ENCODE data around the gene MFSD12. TPM values are rescaled to one million over a fixed set of nuclear protein-coding genes. Genes with fewer than 3 reads are reported as not detected.

MFSD12 gene
- total RNA-seq, 1 experiment from 2014 or later: 48.2 TPM

DNA sequence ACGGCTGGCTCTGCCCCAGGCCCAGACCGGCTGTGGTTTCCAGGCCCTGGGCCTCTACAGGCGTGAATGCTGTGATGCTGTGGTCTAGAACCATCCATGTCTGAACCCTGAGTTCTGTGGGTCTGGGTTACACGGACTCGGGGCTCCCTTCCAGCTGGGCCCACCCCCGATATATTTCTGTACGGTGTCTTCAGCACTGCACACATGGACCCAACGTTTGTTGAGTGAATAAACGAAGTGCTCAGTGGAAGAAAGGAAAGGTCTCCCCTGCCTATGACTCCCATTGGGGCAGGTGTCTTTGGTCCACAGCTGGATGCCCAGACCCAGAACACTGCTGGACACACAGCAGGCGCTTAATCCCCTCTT, 11.7 kb downstream of the MFSD12 start:
- POLR2A ChIA-PET (ENCODE audit: low non-redundant PET): no interaction called here
- H3K27me3 ChIP-seq (replicated peaks; ENCODE audit: insufficient read depth, low read depth, low read length, poor library complexity): no peaks in the 10 kb centered on the region
- H3K36me3 ChIP-seq (ENCODE audit: insufficient read depth, low read length, poor library complexity, severe bottlenecking): peaks cover 14% of the 10 kb centered on the region
- H3K9me3 ChIP-seq (ENCODE audit: low read depth, low read length, poor library complexity, severe bottlenecking): no peaks in the 10 kb centered on the region
- TF ChIP-seq, protein P1, sequence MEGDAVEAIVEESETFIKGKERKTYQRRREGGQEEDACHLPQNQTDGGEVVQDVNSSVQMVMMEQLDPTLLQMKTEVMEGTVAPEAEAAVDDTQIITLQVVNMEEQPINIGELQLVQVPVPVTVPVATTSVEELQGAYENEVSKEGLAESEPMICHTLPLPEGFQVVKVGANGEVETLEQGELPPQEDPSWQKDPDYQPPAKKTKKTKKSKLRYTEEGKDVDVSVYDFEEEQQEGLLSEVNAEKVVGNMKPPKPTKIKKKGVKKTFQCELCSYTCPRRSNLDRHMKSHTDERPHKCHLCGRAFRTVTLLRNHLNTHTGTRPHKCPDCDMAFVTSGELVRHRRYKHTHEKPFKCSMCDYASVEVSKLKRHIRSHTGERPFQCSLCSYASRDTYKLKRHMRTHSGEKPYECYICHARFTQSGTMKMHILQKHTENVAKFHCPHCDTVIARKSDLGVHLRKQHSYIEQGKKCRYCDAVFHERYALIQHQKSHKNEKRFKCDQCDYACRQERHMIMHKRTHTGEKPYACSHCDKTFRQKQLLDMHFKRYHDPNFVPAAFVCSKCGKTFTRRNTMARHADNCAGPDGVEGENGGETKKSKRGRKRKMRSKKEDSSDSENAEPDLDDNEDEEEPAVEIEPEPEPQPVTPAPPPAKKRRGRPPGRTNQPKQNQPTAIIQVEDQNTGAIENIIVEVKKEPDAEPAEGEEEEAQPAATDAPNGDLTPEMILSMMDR (conservative IDR thresholded peaks at IDR 0.05; ENCODE audit: low read depth, low read length): no peak
- TF ChIP-seq EZH2 (IDR thresholded peaks at IDR 0.05; ENCODE audit: borderline replicate concordance, low read depth, low read length, poor library complexity, severe bottlenecking): no peak
- no TSS peak for BruUV-seq (replicated peaks)
- no peak overlapping the region for H3K27ac ChIP-seq (ENCODE audit: low read depth, low read length, poor library complexity, severe bottlenecking)
- intact Hi-C loops (cut with micrococcal nuclease; ENCODE audit: unreplicated experiment): loop anchor here (10.0 kb wide), 1 partner anchor 159 kb away; the partner anchor contains the start of genes PIP5K1C and TJP3
- no peak for DNase-seq (ENCODE audit: low spot score)
- no peaks in the 10 kb centered on the region for H3K4me1 ChIP-seq (ENCODE audit: insufficient read depth, low read length, poor library complexity, severe bottlenecking)
- CTCF ChIA-PET: no interaction called here
- H3K4me3 ChIP-seq (ENCODE audit: low read depth, low read length, poor library complexity, severe bottlenecking): no peak overlapping the region

DNA sequence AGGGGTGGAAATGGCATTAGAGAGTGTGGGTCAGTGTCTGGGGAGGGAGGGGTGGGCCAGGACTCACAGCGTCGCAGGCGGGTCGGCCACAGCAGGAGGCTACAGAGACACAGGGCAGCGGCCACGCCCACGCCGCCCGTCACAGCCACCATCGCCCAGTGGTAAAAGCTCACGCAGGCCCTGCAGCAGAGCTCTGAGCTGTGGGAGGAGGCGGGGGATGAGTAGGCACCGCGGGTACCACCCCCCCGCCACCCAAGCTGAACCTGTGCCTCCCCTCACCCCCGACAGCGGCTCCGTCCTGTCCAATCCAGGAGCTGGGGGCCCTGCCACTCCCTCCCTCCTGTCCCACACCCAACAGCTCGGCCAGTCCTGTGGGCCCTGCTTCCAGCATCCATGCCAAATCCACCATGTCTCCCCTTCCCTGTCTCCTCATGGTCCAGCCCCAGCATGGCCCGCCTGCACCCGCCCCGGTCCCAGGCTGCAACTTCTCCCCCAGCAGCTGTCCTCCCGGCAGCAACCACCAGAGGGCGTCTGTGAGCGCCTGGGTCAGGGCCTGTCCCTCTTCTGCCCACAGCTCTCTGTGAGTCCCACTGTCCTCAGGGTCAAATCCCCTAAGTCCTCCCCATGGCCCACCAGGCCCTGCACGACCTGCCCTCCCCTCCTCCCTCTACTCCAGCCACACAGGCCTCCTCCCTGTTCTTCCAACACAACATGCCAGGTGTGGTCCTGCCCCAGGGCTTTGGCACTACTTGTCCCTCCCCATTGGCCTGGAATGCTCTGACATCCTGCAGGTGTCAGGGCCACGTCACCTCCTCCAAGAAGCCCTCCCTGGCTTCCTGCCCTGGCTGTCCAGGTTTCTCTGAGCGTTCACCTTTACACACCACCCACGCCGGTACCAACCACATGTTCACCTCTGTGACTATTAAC, 12.4 kb downstream of the MFSD12 start:
- no peaks in the 10 kb centered on the region for H3K9me3 ChIP-seq (ENCODE audit: low read depth, low read length, poor library complexity, severe bottlenecking)
- POLR2A ChIA-PET (ENCODE audit: low non-redundant PET): interaction anchor here (0.6 kb wide), 2 partner anchors 46 to 133 kb away, joined by 4 to 8 read pairs; no protein-coding TSS in a partner anchor
- no peaks in the 10 kb centered on the region for H3K4me1 ChIP-seq (ENCODE audit: insufficient read depth, low read length, poor library complexity, severe bottlenecking)
- no peaks in the 10 kb centered on the region for H3K27me3 ChIP-seq (replicated peaks; ENCODE audit: insufficient read depth, low read depth, low read length, poor library complexity)
- peak; percentile 61 for DNase-seq (ENCODE audit: low spot score)
- no peak for TF ChIP-seq EZH2 (IDR thresholded peaks at IDR 0.05; ENCODE audit: borderline replicate concordance, low read depth, low read length, poor library complexity, severe bottlenecking)
- TF ChIP-seq, protein P1 (conservative IDR thresholded peaks at IDR 0.05; ENCODE audit: low read depth, low read length): peak; percentile 97
- H3K27ac ChIP-seq (ENCODE audit: low read depth, low read length, poor library complexity, severe bottlenecking): no peak overlapping the region
- H3K36me3 ChIP-seq (ENCODE audit: insufficient read depth, low read length, poor library complexity, severe bottlenecking): peaks cover 14% of the 10 kb centered on the region
- H3K4me3 ChIP-seq (ENCODE audit: low read depth, low read length, poor library complexity, severe bottlenecking): no peak overlapping the region
- intact Hi-C loops (cut with micrococcal nuclease; ENCODE audit: unreplicated experiment): loop anchor here (10.0 kb wide), 1 partner anchor 160 kb away; the partner anchor contains the start of genes PIP5K1C and TJP3
- no TSS peak for BruUV-seq (replicated peaks)
- CTCF ChIA-PET: interaction anchor here (0.6 to 0.8 kb wide), 3 partner anchors 12 to 40 kb away, joined by 5 to 7 read pairs (median 6); no protein-coding TSS in a partner anchor

DNA sequence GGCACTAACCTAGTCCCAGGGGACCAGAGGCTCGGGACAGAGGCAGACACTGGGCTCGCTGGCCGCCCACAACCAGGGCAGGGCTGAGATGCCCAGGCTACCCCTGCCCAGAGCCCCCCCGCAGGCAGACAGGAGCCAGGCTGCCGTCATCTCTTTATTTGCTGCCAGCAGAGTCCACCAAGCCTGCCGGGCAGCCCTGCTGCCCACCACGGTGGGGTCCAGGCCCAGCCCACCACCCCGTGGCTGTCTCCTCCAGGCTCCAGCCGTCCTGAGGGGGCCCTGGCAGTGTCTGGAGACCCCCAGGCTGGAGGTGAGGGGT, 13.4 kb downstream of the MFSD12 start:
- BruUV-seq (replicated peaks): no TSS peak
- POLR2A ChIA-PET (ENCODE audit: low non-redundant PET): no interaction called here

More for the DNA sequence above, 13.4 kb downstream of the MFSD12 start:
- Histone ChIP-seq H3K9me3 (ENCODE audit: low read depth, low read length, poor library complexity, severe bottlenecking) (no peaks in the 10 kb centered on the region), H3K4me3 (ENCODE audit: low read depth, low read length, poor library complexity, severe bottlenecking) (no peak overlapping the region), H3K27ac (ENCODE audit: low read depth, low read length, poor library complexity, severe bottlenecking) (no peak overlapping the region), H3K36me3 (ENCODE audit: insufficient read depth, low read length, poor library complexity, severe bottlenecking) (peaks cover 23% of the 10 kb centered on the region), H3K4me1 (ENCODE audit: insufficient read depth, low read length, poor library complexity, severe bottlenecking) (no peaks in the 10 kb centered on the region), H3K27me3 (replicated peaks; ENCODE audit: insufficient read depth, low read depth, low read length, poor library complexity) (no peaks in the 10 kb centered on the region)
- intact Hi-C loops (cut with micrococcal nuclease; ENCODE audit: unreplicated experiment): loop anchor here (10.0 kb wide), 1 partner anchor 161 kb away; the partner anchor contains the start of genes PIP5K1C and TJP3
- DNase-seq (ENCODE audit: low spot score): no peak
- no peak for TF ChIP-seq EZH2 (IDR thresholded peaks at IDR 0.05; ENCODE audit: borderline replicate concordance, low read depth, low read length, poor library complexity, severe bottlenecking)
- TF ChIP-seq, protein P1 (conservative IDR thresholded peaks at IDR 0.05; ENCODE audit: low read depth, low read length): no peak
- CTCF ChIA-PET: no interaction called here

Measured in A673 (cell line).